ENCODE results near the gene RBM38.

- TF ChIP-seq FOXK1 (CRISPR knock-in tag; IDR thresholded peaks at IDR 0.05; ENCODE audit: borderline replicate concordance) (no peak), CTCF (IDR thresholded peaks at IDR 0.05 in 2 of 3, conservative IDR thresholded peaks at IDR 0.05 in 1 of 3; ENCODE audit: insufficient read depth in 2 of 3, low read depth in 1 of 3, low read length in 3 of 3) (no peak), ATF7 (IDR thresholded peaks at IDR 0.05) (no peak), POLR2A (conservative IDR thresholded peaks at IDR 0.05) (no peak), CEBPB (tag; IDR thresholded peaks at IDR 0.05) (no peak), TCF7 (IDR thresholded peaks at IDR 0.05; ENCODE audit: borderline replicate concordance) (no peak), REST (IDR thresholded peaks at IDR 0.05; ENCODE audit: borderline replicate concordance) (no peak), REST (CRISPR knock-in tag; IDR thresholded peaks at IDR 0.05; ENCODE audit: low read depth) (no peak), ZFPM2 (CRISPR knock-in tag; IDR thresholded peaks at IDR 0.05) (no peak), TAF7 (tag; IDR thresholded peaks at IDR 0.05) (no peak), PKNOX1 (IDR thresholded peaks at IDR 0.05) (no peak), ZNF140 (CRISPR knock-in tag; IDR thresholded peaks at IDR 0.05) (no peak), ZNF511 (CRISPR knock-in tag; IDR thresholded peaks at IDR 0.05) (no peak), HMGXB4 (CRISPR knock-in tag; IDR thresholded peaks at IDR 0.05) (no peak)
Observed at GRCh38 chr20:57385940-57386339, 5.3 kb upstream of the RBM38 start.
